ENCODE data around the gene MUC22. TPM values are rescaled to one million over a fixed set of nuclear protein-coding genes. Genes with fewer than 3 reads are reported as not detected.

Gene MUC22
- total RNA-seq, result not detected in 2 replicates

DNA sequence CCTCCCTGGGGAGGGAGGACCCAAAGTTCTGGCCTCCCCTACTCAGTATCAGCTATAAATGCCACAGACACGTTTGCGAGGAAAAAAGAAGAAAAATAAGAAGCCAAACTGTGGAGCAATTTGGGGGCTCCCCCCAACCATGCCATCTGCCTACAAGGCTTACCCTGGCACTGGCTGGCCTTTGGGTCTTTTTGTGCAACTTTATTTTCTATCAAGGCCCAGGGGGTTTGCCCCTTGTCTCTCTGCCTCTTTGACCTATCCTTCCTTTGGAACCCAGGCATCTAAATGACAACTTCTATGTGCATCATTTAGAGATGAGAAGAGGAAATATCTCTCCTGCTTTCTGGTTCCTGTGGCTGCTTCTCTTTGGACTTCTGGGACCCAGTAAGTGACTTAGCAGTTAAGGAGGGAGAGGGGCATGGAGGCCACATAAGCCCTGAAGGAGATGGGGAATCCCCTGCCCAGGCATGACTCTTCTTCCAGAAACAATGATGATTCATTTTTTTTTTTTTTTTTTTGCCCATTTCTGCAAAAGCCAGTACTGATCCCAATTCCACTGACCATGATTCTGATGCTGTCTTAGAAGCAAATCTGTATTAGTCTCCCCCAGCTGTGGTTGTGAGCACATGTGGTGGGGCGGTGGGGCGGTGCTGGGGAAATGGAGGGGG, at the start of gene MUC22:
MUC22 (plus strand) TSS at position 82 of the 668 bp plus-strand sequence; CDS start at position 315, 233 bp downstream.

DNA sequence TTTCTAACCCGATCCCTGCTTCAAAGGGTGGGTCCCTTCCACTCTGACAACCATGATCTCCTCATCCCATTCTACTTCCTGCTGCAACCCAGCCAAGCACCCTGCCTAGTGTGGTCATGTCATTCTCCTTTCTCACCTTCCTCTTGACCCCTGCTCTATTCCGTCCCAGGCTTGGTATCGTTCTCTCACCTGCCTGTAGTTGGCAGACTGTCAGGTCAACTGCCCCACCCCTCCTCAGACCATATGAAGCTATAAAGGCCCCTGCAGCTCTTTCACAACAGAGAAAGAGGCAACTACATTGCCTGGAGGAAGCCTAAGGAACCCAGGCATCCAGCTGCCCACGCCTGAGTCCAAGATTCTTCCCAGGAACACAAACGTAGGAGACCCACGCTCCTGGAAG, 26.8 kb upstream of the MUC22 start, which contains the start of gene MUC21:
MUC21 (plus strand) TSS at position 280 of the 400 bp plus-strand sequence. CDS start 241 bp downstream, outside the sequence.

Other genes with a start within 250 kb of the MUC22 start
- 51.3 and 85.0 TPM in 2 replicates for gene DDR1, start 126.0 kb upstream of the MUC22 start, total RNA-seq
- gene GTF2H4, start 102.3 kb upstream of the MUC22 start, total RNA-seq, result 9.6 and 10.3 TPM in 2 replicates
- 15.2 and 16.9 TPM in 2 replicates for gene VARS2, start 96.2 kb upstream of the MUC22 start, total RNA-seq
- not detected in 2 replicates for gene SFTA2, start 78.3 kb upstream of the MUC22 start, total RNA-seq
- gene MUCL3, start 69.5 kb upstream of the MUC22 start, total RNA-seq, result not detected in 2 replicates
- not detected in 2 replicates for gene MUC21, start 26.8 kb upstream of the MUC22 start, total RNA-seq
- not detected in 2 replicates for gene C6orf15, start 102.1 kb downstream of the MUC22 start, total RNA-seq
- 0.82 and 16.1 TPM in 2 replicates for gene PSORS1C1, start 104.3 kb downstream of the MUC22 start, total RNA-seq
- not detected in 2 replicates for gene CDSN, start 110.0 kb downstream of the MUC22 start, total RNA-seq
- gene PSORS1C2, start 128.6 kb downstream of the MUC22 start, total RNA-seq, result not detected in 2 replicates
- gene CCHCR1, start 147.3 kb downstream of the MUC22 start, total RNA-seq, result 9.2 and 12.5 TPM in 2 replicates
- gene TCF19, start 148.1 kb downstream of the MUC22 start, total RNA-seq, result 2.7 and 5.0 TPM in 2 replicates
- gene POU5F1, start 160.2 kb downstream of the MUC22 start, total RNA-seq, result 0.23 TPM in 1 of 2 replicates, not detected in the other